ENCODE results near the gene BRD3.
A peak's percentile ranks its signal among the peaks of the same experiment; 100 is the strongest.

The BRD3 gene

DNA sequence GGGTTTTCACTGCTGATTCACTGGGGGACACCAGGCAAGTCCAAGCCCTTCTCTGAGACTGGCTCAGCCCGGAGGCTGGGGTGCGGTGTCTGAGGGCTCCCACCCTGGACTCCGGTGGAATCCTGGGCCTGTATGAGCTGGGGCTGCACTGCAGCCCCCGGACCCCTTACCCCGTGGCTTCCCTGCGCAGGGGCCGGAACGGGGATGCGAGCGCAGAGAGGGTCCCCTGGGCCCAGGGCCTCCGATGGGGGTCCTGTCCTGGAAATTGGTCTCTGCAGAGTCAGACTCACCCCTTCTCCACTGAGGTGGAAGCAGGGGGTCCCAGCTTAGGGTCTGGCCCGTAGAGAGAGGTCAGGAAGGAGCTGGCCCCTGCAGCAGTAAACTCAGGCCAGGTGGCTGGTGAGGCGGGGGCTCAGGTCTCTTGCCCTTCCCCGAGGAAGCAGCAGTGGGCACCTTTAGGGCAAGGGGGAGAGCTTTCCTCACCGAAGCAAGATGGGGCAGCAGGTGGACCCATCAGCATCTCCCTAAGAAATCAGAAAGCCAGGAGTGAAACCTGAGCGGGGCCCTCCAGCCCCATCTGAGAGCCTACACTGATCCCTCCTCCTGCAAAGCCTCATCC is 74.1 kb downstream of the BRD3 start:
- TF ChIP-seq, protein P1, sequence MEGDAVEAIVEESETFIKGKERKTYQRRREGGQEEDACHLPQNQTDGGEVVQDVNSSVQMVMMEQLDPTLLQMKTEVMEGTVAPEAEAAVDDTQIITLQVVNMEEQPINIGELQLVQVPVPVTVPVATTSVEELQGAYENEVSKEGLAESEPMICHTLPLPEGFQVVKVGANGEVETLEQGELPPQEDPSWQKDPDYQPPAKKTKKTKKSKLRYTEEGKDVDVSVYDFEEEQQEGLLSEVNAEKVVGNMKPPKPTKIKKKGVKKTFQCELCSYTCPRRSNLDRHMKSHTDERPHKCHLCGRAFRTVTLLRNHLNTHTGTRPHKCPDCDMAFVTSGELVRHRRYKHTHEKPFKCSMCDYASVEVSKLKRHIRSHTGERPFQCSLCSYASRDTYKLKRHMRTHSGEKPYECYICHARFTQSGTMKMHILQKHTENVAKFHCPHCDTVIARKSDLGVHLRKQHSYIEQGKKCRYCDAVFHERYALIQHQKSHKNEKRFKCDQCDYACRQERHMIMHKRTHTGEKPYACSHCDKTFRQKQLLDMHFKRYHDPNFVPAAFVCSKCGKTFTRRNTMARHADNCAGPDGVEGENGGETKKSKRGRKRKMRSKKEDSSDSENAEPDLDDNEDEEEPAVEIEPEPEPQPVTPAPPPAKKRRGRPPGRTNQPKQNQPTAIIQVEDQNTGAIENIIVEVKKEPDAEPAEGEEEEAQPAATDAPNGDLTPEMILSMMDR (IDR thresholded peaks at IDR 0.05; ENCODE audit: low read depth, low read length): no peak
- DNase-seq: no peak
- no peaks in the 10 kb centered on the region for H3K27me3 ChIP-seq (ENCODE audit: insufficient read depth, low read depth, severe bottlenecking)
- peak overlapping the region; percentile 83 for H3K4me3 ChIP-seq (ENCODE audit: low read depth, low read length)
- peak overlapping the region; percentile 91 for H3K27ac ChIP-seq
- H3K9me3 ChIP-seq (ENCODE audit: severe bottlenecking): no peaks in the 10 kb centered on the region
- H3K36me3 ChIP-seq: no peaks in the 10 kb centered on the region; the same call in 1 of the 2 replicates

DNA sequence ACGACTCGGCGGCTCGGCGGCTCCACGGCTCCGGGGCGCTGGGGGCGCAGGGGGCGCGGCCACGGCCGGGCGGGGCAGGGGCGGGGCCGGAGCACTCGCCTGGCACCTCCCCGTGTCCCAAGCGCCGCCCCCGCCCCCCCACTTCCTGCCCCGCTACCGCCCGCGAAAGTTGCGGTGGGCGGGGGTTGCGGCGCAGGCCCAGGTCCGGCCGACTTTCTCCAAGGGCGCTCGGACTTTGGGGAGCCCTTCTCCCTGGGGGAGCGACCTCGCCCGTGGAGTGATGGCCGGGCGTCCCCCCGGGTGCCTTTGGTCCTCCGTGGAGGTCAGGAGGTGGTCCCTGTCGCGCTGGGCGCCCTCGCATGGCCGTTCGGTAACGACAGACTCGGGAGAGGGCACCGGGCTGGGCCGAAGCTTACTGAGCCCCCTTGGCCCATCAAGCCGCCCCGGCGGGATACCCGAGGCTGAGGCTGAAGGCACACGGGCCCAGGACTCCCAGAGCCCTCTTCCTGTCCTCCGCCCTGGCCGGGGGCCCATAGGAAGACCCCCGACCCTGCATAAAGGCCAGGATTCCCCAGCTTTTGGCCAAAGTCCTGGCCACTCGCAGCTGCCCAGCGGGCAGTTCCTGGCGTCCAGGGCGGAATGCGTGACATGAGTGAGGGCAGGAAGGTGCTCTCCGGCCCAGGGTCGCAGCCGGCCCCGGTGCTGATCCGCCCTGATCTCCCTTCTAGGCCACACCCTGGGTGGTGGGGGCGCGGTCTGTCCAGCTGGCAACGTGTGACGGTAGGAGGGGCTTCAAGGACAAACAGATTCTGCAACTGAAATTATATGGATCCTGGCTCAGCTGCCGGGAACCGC is 74.8 kb downstream of the BRD3 start:
- H3K36me3 ChIP-seq: no peaks in the 10 kb centered on the region; the same call in 1 of the 2 replicates
- DNase-seq: peak; percentile 92
- H3K9me3 ChIP-seq (ENCODE audit: severe bottlenecking): no peaks in the 10 kb centered on the region
- H3K27ac ChIP-seq: peak overlapping the region; percentile 91
- H3K4me3 ChIP-seq (ENCODE audit: low read depth, low read length): peak overlapping the region; percentile 83
- TF ChIP-seq, protein P1 (IDR thresholded peaks at IDR 0.05; ENCODE audit: low read depth, low read length): peak; percentile 65
- no peaks in the 10 kb centered on the region for H3K27me3 ChIP-seq (ENCODE audit: insufficient read depth, low read depth, severe bottlenecking)

GRCh38 chr9:133991964-133992779 is 75.7 kb downstream of the BRD3 start, which contains the start of gene VAV2:
Gene VAV2 (minus strand): TSS chr9:133992324. CDS start chr9:133992278, 46 bp downstream.
- Histone ChIP-seq H3K27ac (peak within 1 kb of the TSS; percentile 91), H3K27me3 (ENCODE audit: insufficient read depth, low read depth, severe bottlenecking) (no peaks in the 10 kb centered on the region), H3K9me3 (ENCODE audit: severe bottlenecking) (no peaks in the 10 kb centered on the region), H3K36me3 (peaks cover 2% of the 10 kb centered on the region; the same call in 1 of the 2 replicates), H3K4me3 (ENCODE audit: low read depth, low read length) (peak within 1 kb of the TSS; percentile 83)
- TF ChIP-seq, protein P1 (IDR thresholded peaks at IDR 0.05; ENCODE audit: low read depth, low read length): no peak
- DNase-seq: peak; percentile 76

DNA sequence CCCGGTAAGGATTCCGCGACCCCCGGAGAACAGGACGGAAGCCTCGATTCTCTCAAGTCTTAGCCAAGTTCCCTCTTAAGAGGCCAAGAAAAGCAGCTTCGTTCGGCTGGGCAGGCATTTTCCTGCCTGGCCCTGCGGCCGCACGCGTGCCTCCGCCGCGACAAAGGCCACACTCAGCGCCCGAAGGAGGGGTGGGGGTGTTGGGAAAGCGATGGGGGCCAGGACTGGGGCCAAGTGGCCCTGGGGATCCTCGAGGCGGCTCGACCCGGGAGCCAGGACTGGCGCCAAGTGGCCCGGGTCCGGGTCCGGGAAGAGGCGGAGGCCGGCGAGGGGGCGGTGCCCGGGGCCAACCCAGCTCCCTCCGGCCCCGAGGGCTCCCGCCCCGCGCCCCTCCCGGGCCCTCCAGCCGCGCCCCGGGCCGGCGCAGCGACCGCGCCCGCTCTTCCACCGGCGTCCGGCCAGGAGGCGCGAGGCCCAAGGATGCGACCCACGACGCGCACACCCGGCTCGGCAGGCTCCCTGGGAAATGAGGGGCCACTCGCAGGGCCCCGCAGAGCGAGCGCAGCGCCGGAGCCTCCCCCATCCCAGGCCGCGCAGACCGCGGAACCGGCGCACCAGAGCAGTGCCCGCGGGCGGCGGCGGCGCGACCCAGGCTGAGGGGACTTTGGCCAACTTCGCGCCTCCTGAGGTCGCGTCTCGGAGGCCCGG is 76.5 kb downstream of the BRD3 start:
- H3K36me3 ChIP-seq: peaks cover 3% of the 10 kb centered on the region
- no peaks in the 10 kb centered on the region for H3K9me3 ChIP-seq (ENCODE audit: severe bottlenecking)
- H3K27ac ChIP-seq: peak overlapping the region; percentile 86
- DNase-seq: no peak
- H3K27me3 ChIP-seq (ENCODE audit: insufficient read depth, low read depth, severe bottlenecking): no peaks in the 10 kb centered on the region
- TF ChIP-seq, protein P1 (IDR thresholded peaks at IDR 0.05; ENCODE audit: low read depth, low read length): no peak
- H3K4me3 ChIP-seq (ENCODE audit: low read depth, low read length): peak overlapping the region; percentile 65

Measured in WERI-Rb-1 (cell line).